Activated CD8-positive, alpha-beta memory T cell treated with anti-CD3 and anti-CD28 coated beads, Interleukin-2, amount 10 ng/mL, durations not matched to agents 7 days and 5 days (primary cell): ENCODE measurements around the gene RCSD1. TPM values are rescaled to one million over a fixed set of nuclear protein-coding genes. Genes with fewer than 3 reads are reported as not detected.

Experiments used
- ATAC-seq: fragments of 150-1000 bp; cut with Tn5 transposase; one replicate; pipeline ENCODE4 v1.10.0; 2021; ENCODE audit warnings: moderate library complexity
- CTCF ChIA-PET: fragments of 350-600 bp; sonication (Branson Sonifier 250); formaldehyde crosslinking; loops from one replicate; lab custom pipeline; 2021; ENCODE audit warnings: antibody characterized with exemption; lab: Charles Lee
- DNase-seq: peaks from one replicate; pipeline ENCODE4 v3.0.0-alpha.2; 2020
- H3K27ac Mint-ChIP-seq: one replicate; pipeline ENCODE4 v1.8.0; 2021; ENCODE audit warnings: mild to moderate bottlenecking, mixed read lengths
- H3K27me3 Mint-ChIP-seq: one replicate; pipeline ENCODE4 v1.8.0; 2021; ENCODE audit warnings: mixed read lengths
- H3K36me3 Mint-ChIP-seq: one replicate; pipeline ENCODE4 v1.8.0; 2021; ENCODE audit warnings: mild to moderate bottlenecking, mixed read lengths
- H3K4me1 Mint-ChIP-seq: one replicate; pipeline ENCODE4 v1.8.0; 2021; ENCODE audit warnings: mixed read lengths
- H3K4me3 Mint-ChIP-seq: one replicate; pipeline ENCODE4 v1.8.0; 2021; ENCODE audit warnings: mild to moderate bottlenecking, moderate library complexity, mixed read lengths
- H3K9me3 Mint-ChIP-seq: one replicate; pipeline ENCODE4 v1.8.0; 2022; ENCODE audit warnings: low read depth, mixed read lengths
- total RNA-seq, 2 experiments: library from RNA; stranded (reverse); gene quantifications; one replicate each; pipeline ENCODE4 v1.2.3, GENCODE V29; 2021

Gene RCSD1
- total RNA-seq, 2 experiments from 2014 or later, result 121 to 129 TPM

- H3K27me3 Mint-ChIP-seq, result no peaks in the 10 kb centered on the region
- peaks cover 62% of the 10 kb centered on the region for H3K36me3 Mint-ChIP-seq
- ATAC-seq, result no peak
- CTCF ChIA-PET, result interaction anchor here (2.8 to 3.5 kb wide), 4 partner anchors 14 to 52 kb away, joined by 13 to 53 read pairs (median 16); no protein-coding TSS in a partner anchor
- H3K4me1 Mint-ChIP-seq, result peaks cover 83% of the 10 kb centered on the region
- peak; percentile 38 for DNase-seq
- no peaks in the 10 kb centered on the region for H3K9me3 Mint-ChIP-seq
- no peak overlapping the region for H3K4me3 Mint-ChIP-seq
- peak overlapping the region; percentile 14 for H3K27ac Mint-ChIP-seq
Measured at GRCh38 chr1:167635156-167635648, 5.2 kb downstream of the RCSD1 start.

DNA sequence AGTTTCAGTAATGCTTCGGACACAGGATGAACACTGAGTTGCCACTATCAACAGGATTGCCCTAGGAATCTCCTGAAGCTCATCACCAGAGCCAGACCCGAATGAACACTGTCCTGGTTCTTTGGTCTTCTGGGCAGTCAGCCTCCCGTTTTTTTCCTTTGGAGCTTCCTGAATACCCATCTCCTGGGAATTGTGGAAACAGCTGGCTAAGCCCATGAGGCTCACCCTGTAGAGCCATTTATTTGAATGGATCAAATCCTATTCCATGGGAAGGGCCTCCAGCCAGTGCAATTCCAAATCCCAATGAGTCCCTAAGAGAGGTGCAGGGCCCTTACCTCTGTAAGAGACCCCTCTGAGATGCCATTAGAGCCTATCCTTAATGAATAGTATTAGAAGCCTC is 5.9 kb downstream of the RCSD1 start:
- no peak for DNase-seq
- peaks cover 89% of the 10 kb centered on the region for H3K4me1 Mint-ChIP-seq
- H3K9me3 Mint-ChIP-seq, result no peaks in the 10 kb centered on the region
- peaks cover 63% of the 10 kb centered on the region for H3K36me3 Mint-ChIP-seq
- no peak for ATAC-seq
- no peaks in the 10 kb centered on the region for H3K27me3 Mint-ChIP-seq
- H3K4me3 Mint-ChIP-seq, result peak overlapping the region; percentile 15
- CTCF ChIA-PET, result interaction anchor here (1.3 to 3.5 kb wide), 7 partner anchors 8 to 80 kb away, joined by 4 to 53 read pairs (median 14); no protein-coding TSS in a partner anchor
- peak overlapping the region; percentile 72 for H3K27ac Mint-ChIP-seq

- DNase-seq (no peak), ATAC-seq (no peak)
- H3K27me3 Mint-ChIP-seq, result no peaks in the 10 kb centered on the region
- no peak overlapping the region for H3K4me3 Mint-ChIP-seq
- H3K27ac Mint-ChIP-seq, result peak overlapping the region; percentile 72
- H3K36me3 Mint-ChIP-seq, result peaks cover 70% of the 10 kb centered on the region
- CTCF ChIA-PET, result interaction anchor here (1.0 to 3.5 kb wide), 8 partner anchors 10 to 80 kb away, joined by 4 to 53 read pairs (median 4); no protein-coding TSS in a partner anchor
- no peaks in the 10 kb centered on the region for H3K9me3 Mint-ChIP-seq
- H3K4me1 Mint-ChIP-seq, result peaks cover 96% of the 10 kb centered on the region
Measured at GRCh38 chr1:167638064-167638463, 8.0 kb downstream of the RCSD1 start.

GRCh38 chr1:167640051-167640450 is 10.0 kb downstream of the RCSD1 start:
- H3K4me1 Mint-ChIP-seq, result peaks cover 93% of the 10 kb centered on the region
- H3K36me3 Mint-ChIP-seq, result peaks cover 58% of the 10 kb centered on the region
- no peaks in the 10 kb centered on the region for H3K27me3 Mint-ChIP-seq
- CTCF ChIA-PET, result no interaction called here
- DNase-seq (no peak), ATAC-seq (no peak)
- no peaks in the 10 kb centered on the region for H3K9me3 Mint-ChIP-seq
- H3K27ac Mint-ChIP-seq, result no peak overlapping the region
- H3K4me3 Mint-ChIP-seq, result no peak overlapping the region

DNA sequence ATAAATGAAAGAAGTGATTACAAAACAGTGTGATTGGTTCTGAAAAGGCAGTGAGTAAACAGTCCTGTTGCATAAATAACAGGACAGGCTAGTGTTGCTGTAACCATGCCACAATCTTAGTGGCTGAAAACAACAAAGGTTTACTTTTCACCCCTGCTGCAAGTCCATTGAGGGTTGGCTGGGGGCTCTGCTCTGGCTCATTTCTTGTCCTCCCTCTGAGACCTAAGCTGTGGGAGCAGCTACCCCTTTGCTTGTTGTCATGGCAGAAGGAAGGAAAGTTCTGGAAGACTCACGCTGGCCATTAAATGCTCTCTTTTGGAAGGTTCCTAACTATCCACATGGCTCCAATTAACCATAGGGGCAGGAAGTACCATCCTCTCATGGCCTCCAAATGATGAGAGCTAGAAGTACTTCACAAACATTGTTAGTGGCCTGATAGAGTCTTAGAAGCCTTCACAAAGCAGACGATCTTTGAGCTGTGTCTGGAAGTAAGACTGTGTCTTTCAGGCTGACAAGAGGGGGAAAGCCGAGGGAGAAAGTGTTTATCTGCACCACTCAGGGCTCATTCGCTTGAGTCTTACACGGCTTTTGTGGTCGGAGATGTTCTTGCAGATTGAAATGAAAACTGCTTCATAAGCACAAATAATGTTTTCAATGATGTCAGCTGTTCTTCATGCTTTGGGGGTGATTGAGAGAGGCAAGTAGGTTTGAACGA is 11.9 kb downstream of the RCSD1 start:
- ATAC-seq (peak; percentile 35), DNase-seq (no peak)
- H3K9me3 Mint-ChIP-seq, result no peaks in the 10 kb centered on the region
- peaks cover 62% of the 10 kb centered on the region for H3K36me3 Mint-ChIP-seq
- no peak overlapping the region for H3K4me3 Mint-ChIP-seq
- H3K4me1 Mint-ChIP-seq, result peaks cover 85% of the 10 kb centered on the region
- H3K27ac Mint-ChIP-seq, result peak overlapping the region; percentile 54
- H3K27me3 Mint-ChIP-seq, result no peaks in the 10 kb centered on the region
- CTCF ChIA-PET, result interaction anchor here (0.9 to 1.9 kb wide), 2 partner anchors 41 to 53 kb away, joined by 3 to 10 read pairs; no protein-coding TSS in a partner anchor

GRCh38 chr1:167642501-167642826 is 12.4 kb downstream of the RCSD1 start:
- no peak for ATAC-seq
- no peaks in the 10 kb centered on the region for H3K9me3 Mint-ChIP-seq
- DNase-seq, result no peak
- CTCF ChIA-PET, result interaction anchor here (0.9 to 1.9 kb wide), 2 partner anchors 42 to 53 kb away, joined by 3 to 10 read pairs; no protein-coding TSS in a partner anchor
- H3K27me3 Mint-ChIP-seq, result no peaks in the 10 kb centered on the region
- H3K27ac Mint-ChIP-seq, result peak overlapping the region; percentile 54
- H3K4me3 Mint-ChIP-seq, result no peak overlapping the region
- peaks cover 62% of the 10 kb centered on the region for H3K36me3 Mint-ChIP-seq
- peaks cover 80% of the 10 kb centered on the region for H3K4me1 Mint-ChIP-seq

- no peak overlapping the region for H3K27ac Mint-ChIP-seq
- peaks cover 74% of the 10 kb centered on the region for H3K4me1 Mint-ChIP-seq
- no peaks in the 10 kb centered on the region for H3K27me3 Mint-ChIP-seq
- no peak overlapping the region for H3K4me3 Mint-ChIP-seq
- DNase-seq, result no peak
- no peak for ATAC-seq
- H3K36me3 Mint-ChIP-seq, result peaks cover 60% of the 10 kb centered on the region
- H3K9me3 Mint-ChIP-seq, result no peaks in the 10 kb centered on the region
- CTCF ChIA-PET, result no interaction called here
Measured at GRCh38 chr1:167643441-167643840, 13.4 kb downstream of the RCSD1 start.

DNA sequence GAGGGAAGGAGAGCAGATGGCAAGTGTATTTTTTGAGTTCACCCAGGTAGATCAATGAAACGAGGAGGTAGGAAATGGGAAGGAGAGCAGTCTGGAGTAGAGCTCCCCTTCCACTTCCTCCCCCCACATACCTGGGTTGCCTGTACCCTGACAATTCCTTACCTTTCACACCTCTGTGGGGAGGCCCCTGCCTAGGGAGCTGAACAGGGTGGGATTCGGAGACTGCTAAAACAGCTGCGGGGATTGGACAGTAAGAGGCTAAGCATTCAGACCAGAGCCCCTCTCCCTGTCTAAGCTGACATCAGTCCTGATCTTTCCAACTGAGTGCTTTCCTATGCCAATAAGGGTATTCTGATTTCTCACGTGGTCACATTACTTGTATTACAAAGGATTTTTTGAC is 14.5 kb downstream of the RCSD1 start:
- Mint-ChIP-seq H3K27ac (peak overlapping the region; percentile 7), H3K27me3 (no peaks in the 10 kb centered on the region), H3K4me1 (peaks cover 77% of the 10 kb centered on the region), H3K4me3 (no peak overlapping the region), H3K36me3 (peaks cover 59% of the 10 kb centered on the region), H3K9me3 (no peaks in the 10 kb centered on the region)
- ATAC-seq (no peak), DNase-seq (no peak)
- CTCF ChIA-PET, result no interaction called here

DNA sequence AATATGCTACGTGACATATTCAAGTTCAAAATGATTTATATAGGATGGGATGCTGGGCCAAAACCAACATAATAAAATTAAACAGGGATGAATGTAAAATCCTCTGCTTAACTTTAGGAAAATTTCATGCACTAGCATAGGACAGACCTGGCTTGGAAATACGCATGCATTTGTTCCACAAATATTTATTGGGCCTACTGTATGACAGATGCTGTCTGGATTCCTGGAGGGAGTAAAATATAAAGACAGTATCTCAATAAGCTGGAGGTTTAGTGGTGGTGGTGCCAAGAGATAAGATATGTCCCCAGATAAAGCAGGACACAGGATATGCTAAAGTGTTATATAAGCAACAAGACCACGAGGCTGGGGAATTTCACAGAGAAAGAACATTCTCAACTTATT is 15.1 kb downstream of the RCSD1 start:
- Mint-ChIP-seq H3K9me3 (no peaks in the 10 kb centered on the region), H3K27ac (peak overlapping the region; percentile 52), H3K27me3 (no peaks in the 10 kb centered on the region), H3K4me1 (peaks cover 77% of the 10 kb centered on the region), H3K36me3 (peaks cover 54% of the 10 kb centered on the region), H3K4me3 (no peak overlapping the region)
- DNase-seq, result no peak
- ATAC-seq, result no peak
- CTCF ChIA-PET, result interaction anchor here (1.1 kb wide), 1 partner anchor 43 kb away, joined by 3 read pairs; no protein-coding TSS in a partner anchor

- H3K27me3 Mint-ChIP-seq, result no peaks in the 10 kb centered on the region
- peaks cover 49% of the 10 kb centered on the region for H3K36me3 Mint-ChIP-seq
- DNase-seq (no peak), ATAC-seq (no peak)
- CTCF ChIA-PET, result interaction anchor here (1.1 kb wide), 1 partner anchor 42 kb away, joined by 3 read pairs; no protein-coding TSS in a partner anchor
- H3K9me3 Mint-ChIP-seq, result no peaks in the 10 kb centered on the region
- H3K27ac Mint-ChIP-seq, result peak overlapping the region; percentile 52
- no peak overlapping the region for H3K4me3 Mint-ChIP-seq
- peaks cover 78% of the 10 kb centered on the region for H3K4me1 Mint-ChIP-seq
Measured at GRCh38 chr1:167645625-167646414, 15.8 kb downstream of the RCSD1 start.

- no peaks in the 10 kb centered on the region for H3K9me3 Mint-ChIP-seq
- CTCF ChIA-PET, result interaction anchor here (2.1 to 3.9 kb wide), 3 partner anchors 12 to 40 kb away, joined by 6 to 17 read pairs (median 9); no protein-coding TSS in a partner anchor
- no peak for DNase-seq
- no peak for ATAC-seq
- H3K27me3 Mint-ChIP-seq, result no peaks in the 10 kb centered on the region
- H3K4me1 Mint-ChIP-seq, result peaks cover 68% of the 10 kb centered on the region
- no peak overlapping the region for H3K4me3 Mint-ChIP-seq
- H3K27ac Mint-ChIP-seq, result no peak overlapping the region
- peaks cover 33% of the 10 kb centered on the region for H3K36me3 Mint-ChIP-seq
Measured at GRCh38 chr1:167648252-167648849, 18.3 kb downstream of the RCSD1 start.

GRCh38 chr1:167648978-167649744 is 19.1 kb downstream of the RCSD1 start:
- Mint-ChIP-seq H3K4me3 (no peak overlapping the region), H3K27me3 (no peaks in the 10 kb centered on the region), H3K9me3 (no peaks in the 10 kb centered on the region), H3K36me3 (peaks cover 36% of the 10 kb centered on the region), H3K4me1 (peaks cover 66% of the 10 kb centered on the region), H3K27ac (peak overlapping the region; percentile 61)
- DNase-seq (no peak), ATAC-seq (no peak)
- CTCF ChIA-PET, result interaction anchor here (1.0 to 3.9 kb wide), 5 partner anchors 13 to 48 kb away, joined by 4 to 17 read pairs (median 6); no protein-coding TSS in a partner anchor
